ENCODE data around the gene C1QL1.

GRCh38 chr17:44971776-44972483, 3.8 kb upstream of the C1QL1 start:
- TF ChIP-seq POLR2A (IDR thresholded peaks at IDR 0.05) (no peak), CTCF (IDR thresholded peaks at IDR 0.05 in 4 of 5, conservative IDR thresholded peaks at IDR 0.05 in 1 of 5) (no peak)

Measured in gastrocnemius medialis (tissue), 4 donors.